ENCODE data around the gene KRT6C. TPM values are rescaled to one million over a fixed set of nuclear protein-coding genes. Genes with fewer than 3 reads are reported as not detected.

The KRT6C gene
- total RNA-seq, 1 donor from 2014 or later, result not detected

DNA sequence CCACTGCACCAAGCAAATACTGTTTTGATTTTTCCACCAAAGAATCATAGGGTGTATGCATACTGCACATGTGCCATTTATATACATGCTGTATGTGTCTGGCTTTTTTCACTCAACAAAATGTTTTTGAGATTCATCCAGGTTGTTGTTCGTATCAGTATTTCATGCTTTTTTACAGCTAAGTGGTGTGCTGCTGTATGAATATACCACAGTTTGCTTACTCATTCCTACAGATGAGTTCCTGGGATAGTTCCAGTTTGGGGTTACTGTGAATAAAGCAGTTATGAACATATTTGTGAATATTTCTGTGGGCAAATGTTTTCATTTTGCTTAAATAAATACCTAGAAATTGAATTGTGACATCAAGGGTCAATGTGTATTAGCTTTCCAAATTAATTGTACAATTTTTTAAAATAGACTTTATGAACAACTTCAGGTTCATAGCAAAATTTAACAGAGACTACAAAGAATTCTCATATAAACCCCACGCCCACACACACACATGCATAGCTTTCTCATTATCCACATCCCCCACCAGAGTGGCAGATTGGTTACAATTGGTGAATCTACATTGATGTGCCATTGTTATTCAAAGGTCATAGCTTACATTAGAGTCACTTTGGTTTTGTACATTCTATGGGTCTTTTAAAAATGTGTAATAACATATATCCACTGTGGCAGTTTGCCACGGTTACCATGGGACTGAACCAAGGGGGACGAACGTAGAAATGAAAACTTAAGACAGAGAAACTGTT lies 26.4 kb upstream of the KRT6C start:
- Mint-ChIP-seq H3K9me3 (peaks cover 2% of the 10 kb centered on the region), H3K27ac (no peak overlapping the region), H3K4me1 (peaks cover 2% of the 10 kb centered on the region), H3K27me3 (peaks cover 8% of the 10 kb centered on the region), H3K4me3 (no peak overlapping the region), H3K36me3 (ENCODE audit: low read depth) (no peaks in the 10 kb centered on the region)
- no peak for ATAC-seq (ENCODE audit: low read depth)
- TF ChIP-seq, protein P1, sequence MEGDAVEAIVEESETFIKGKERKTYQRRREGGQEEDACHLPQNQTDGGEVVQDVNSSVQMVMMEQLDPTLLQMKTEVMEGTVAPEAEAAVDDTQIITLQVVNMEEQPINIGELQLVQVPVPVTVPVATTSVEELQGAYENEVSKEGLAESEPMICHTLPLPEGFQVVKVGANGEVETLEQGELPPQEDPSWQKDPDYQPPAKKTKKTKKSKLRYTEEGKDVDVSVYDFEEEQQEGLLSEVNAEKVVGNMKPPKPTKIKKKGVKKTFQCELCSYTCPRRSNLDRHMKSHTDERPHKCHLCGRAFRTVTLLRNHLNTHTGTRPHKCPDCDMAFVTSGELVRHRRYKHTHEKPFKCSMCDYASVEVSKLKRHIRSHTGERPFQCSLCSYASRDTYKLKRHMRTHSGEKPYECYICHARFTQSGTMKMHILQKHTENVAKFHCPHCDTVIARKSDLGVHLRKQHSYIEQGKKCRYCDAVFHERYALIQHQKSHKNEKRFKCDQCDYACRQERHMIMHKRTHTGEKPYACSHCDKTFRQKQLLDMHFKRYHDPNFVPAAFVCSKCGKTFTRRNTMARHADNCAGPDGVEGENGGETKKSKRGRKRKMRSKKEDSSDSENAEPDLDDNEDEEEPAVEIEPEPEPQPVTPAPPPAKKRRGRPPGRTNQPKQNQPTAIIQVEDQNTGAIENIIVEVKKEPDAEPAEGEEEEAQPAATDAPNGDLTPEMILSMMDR (IDR thresholded peaks at IDR 0.05), result no peak
- ChIA-PET CTCF (no interaction called here), POLR2A (no interaction called here)
- no peak for DNase-seq
- intact Hi-C loops (cut with micrococcal nuclease), result loop anchor here (10.0 kb wide), 1 partner anchor 345 kb away; no protein-coding TSS in a partner anchor

DNA sequence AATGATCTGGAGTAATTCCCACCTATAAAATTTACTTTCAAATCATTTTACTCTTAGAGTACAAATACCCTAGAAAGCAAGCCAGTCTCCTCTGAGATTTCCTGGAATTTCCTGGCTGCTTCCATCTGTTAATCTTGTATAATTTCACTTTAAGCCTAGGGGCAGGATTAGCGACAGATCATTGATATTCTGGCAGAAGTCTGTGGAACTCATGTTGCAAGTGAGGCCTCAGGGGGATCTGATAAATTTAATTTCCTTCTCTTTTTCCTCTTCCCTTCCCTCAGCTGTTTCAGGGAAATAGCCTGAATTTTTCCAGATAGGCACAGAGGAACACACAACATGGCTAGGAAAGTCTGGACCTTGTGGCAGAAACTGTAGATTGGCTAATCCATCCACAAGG lies 25.3 kb upstream of the KRT6C start:
- Mint-ChIP-seq H3K27me3 (peaks cover 8% of the 10 kb centered on the region), H3K4me1 (peaks cover 2% of the 10 kb centered on the region), H3K27ac (no peak overlapping the region), H3K36me3 (ENCODE audit: low read depth) (no peaks in the 10 kb centered on the region), H3K4me3 (no peak overlapping the region), H3K9me3 (peaks cover 2% of the 10 kb centered on the region)
- POLR2A ChIA-PET, result no interaction called here
- ATAC-seq (ENCODE audit: low read depth) (no peak), DNase-seq (no peak)
- TF ChIP-seq, protein P1 (IDR thresholded peaks at IDR 0.05), result no peak
- intact Hi-C loops (cut with micrococcal nuclease), result no loop called here
- CTCF ChIA-PET, result no interaction called here

DNA sequence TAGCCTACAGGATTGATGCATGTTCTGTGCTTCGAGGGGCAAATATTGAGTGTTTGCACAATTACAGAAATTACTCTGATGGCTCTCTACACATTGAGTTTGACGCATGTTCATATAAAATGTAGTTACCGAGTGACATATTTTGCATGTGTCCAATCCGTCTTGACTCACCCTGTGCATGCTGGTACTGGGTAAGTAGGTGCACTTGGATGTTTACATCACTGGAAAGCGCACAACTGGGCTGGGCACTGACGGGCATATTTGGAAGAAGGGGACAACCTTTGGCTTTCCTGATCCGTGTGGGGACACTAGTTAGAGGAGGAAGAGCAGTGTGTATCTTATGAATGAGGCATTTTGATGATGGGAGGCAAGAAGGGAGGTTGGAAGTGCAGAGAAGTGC lies 24.4 kb upstream of the KRT6C start:
- H3K4me1 Mint-ChIP-seq, result peaks cover 2% of the 10 kb centered on the region
- TF ChIP-seq, protein P1 (IDR thresholded peaks at IDR 0.05), result no peak
- POLR2A ChIA-PET, result no interaction called here

DNA sequence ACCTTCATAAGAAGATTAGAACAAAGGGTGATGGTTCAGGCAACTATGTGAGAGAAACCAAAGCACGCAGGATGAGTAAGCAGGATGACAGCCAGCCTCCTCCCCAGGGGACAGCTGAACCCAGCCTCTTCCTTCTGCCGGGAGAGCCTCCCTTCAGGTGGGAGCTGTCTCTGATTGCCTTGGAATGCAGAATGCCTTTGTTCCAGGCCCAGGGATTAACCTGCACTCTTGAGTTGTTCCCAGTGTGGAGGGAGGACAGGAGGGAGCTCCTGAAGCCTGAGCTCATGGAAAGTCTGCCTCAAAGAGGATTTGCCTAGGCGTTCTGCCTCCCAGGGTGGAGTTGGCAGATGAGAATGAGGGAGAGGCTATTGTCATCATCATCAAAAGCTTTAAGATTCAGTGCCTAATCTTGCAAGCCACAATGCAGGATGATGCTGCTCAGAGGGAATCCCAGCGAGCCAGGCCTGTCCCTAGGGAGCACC lies 23.0 kb upstream of the KRT6C start:
- no peak for DNase-seq
- TF ChIP-seq, protein P1 (IDR thresholded peaks at IDR 0.05), result no peak
- Mint-ChIP-seq H3K36me3 (ENCODE audit: low read depth) (no peaks in the 10 kb centered on the region), H3K9me3 (peaks cover 2% of the 10 kb centered on the region), H3K27ac (no peak overlapping the region), H3K4me1 (peaks cover 2% of the 10 kb centered on the region), H3K27me3 (peaks cover 10% of the 10 kb centered on the region), H3K4me3 (no peak overlapping the region)
- intact Hi-C loops (cut with micrococcal nuclease), result no loop called here
- no peak for ATAC-seq (ENCODE audit: low read depth)
- CTCF ChIA-PET, result no interaction called here
- POLR2A ChIA-PET, result no interaction called here

More for the DNA sequence above, 24.4 kb upstream of the KRT6C start:
- CTCF ChIA-PET, result no interaction called here
- peaks cover 2% of the 10 kb centered on the region for H3K9me3 Mint-ChIP-seq
- H3K4me3 Mint-ChIP-seq, result no peak overlapping the region
- no peaks in the 10 kb centered on the region for H3K36me3 Mint-ChIP-seq (ENCODE audit: low read depth)
- intact Hi-C loops (cut with micrococcal nuclease), result no loop called here
- peaks cover 12% of the 10 kb centered on the region for H3K27me3 Mint-ChIP-seq
- DNase-seq (no peak), ATAC-seq (ENCODE audit: low read depth) (no peak)
- no peak overlapping the region for H3K27ac Mint-ChIP-seq

DNA sequence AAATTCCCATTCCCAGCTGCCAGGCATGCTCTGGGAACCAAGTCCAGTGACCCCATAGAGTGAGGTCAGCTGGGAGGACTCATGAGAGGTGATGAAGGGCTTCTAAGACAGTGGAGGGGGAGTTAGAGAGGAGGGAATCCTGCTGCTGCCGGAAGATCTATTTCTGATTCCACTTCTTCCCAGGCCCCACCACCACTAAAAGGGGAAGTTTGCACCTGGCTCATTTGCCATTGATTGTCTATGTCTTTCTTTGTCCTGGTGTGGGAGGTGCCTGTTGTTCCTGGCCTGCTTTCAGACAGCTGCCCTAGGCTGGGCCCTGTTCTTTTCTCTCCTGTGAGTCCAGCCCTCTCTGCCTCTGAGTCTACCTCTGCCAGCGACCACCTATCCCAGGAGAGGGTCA lies 22.4 kb upstream of the KRT6C start:
- H3K27ac Mint-ChIP-seq, result no peak overlapping the region

More for the DNA sequence above, 22.4 kb upstream of the KRT6C start:
- intact Hi-C loops (cut with micrococcal nuclease), result no loop called here
- ChIA-PET POLR2A (no interaction called here), CTCF (no interaction called here)
- H3K4me3 Mint-ChIP-seq, result no peak overlapping the region
- peaks cover 13% of the 10 kb centered on the region for H3K27me3 Mint-ChIP-seq
- TF ChIP-seq, protein P1 (IDR thresholded peaks at IDR 0.05), result no peak
- peaks cover 2% of the 10 kb centered on the region for H3K4me1 Mint-ChIP-seq
- peaks cover 2% of the 10 kb centered on the region for H3K9me3 Mint-ChIP-seq
- DNase-seq (no peak), ATAC-seq (ENCODE audit: low read depth) (no peak)
- H3K36me3 Mint-ChIP-seq (ENCODE audit: low read depth), result no peaks in the 10 kb centered on the region

Data from activated B cell treated with CpG ODN at 0.5 μM for 24 hours (primary cell).